CD14-positive monocyte (primary cell): ENCODE results near the gene MICAL1. TPM values are rescaled to one million over a fixed set of nuclear protein-coding genes. Genes with fewer than 3 reads are reported as not detected.

ENCODE experiments used
- DNase-seq, 3 donors: peaks; one replicate each; pipeline ENCODE4 v3.0.0-alpha.2; 2011 to 2022
- H2AFZ ChIP-seq: 2 replicates; pipeline ENCODE4 v1.6.0; 2012; ENCODE audit warnings: mild to moderate bottlenecking, low read depth, low read length, inconsistent platforms; ENCODE audit not compliant: insufficient read depth, poor library complexity, severe bottlenecking
- H3K27ac ChIP-seq, 2 donors: 1 replicate in 1 of 2; 2 replicates in 1 of 2; pipeline ENCODE4 v1.5.1; 2012 to 2013; ENCODE audit warnings: low read length in 2 of 2, control low read depth in 1 of 2, inconsistent platforms in 1 of 2, low read depth in 1 of 2, mild to moderate bottlenecking in 1 of 2
- H3K27me3 ChIP-seq, 2 donors: one replicate each; pipeline versions ENCODE4 v1.6.0 to v1.6.1; 2011 to 2013; ENCODE audit warnings: low read length in 2 of 2; ENCODE audit not compliant: control insufficient read depth in 2 of 2, insufficient read depth in 2 of 2
- H3K36me3 ChIP-seq, 2 donors: replicated peaks in 1 of 2; 1 replicate in 1 of 2; 2 replicates in 1 of 2; pipeline versions ENCODE4 v1.5.1 to v1.6.1; 2012 to 2013; ENCODE audit warnings: low read length in 2 of 2, control low read depth in 1 of 2, inconsistent platforms in 1 of 2, mild to moderate bottlenecking in 1 of 2; ENCODE audit not compliant: insufficient read depth in 2 of 2, control insufficient read depth in 1 of 2
- H3K4me1 ChIP-seq, 2 donors: 1 replicate in 1 of 2; 2 replicates in 1 of 2; pipeline versions ENCODE4 v1.5.1 to v1.6.1; 2012 to 2013; ENCODE audit warnings: low read length in 2 of 2, control low read depth in 1 of 2, inconsistent platforms in 1 of 2, mild to moderate bottlenecking in 1 of 2, moderate library complexity in 1 of 2; ENCODE audit not compliant: insufficient read depth in 2 of 2, control insufficient read depth in 1 of 2
- H3K4me2 ChIP-seq: replicated peaks from 2 replicates; pipeline ENCODE3; 2012; ENCODE audit warnings: low read length, moderate library complexity, mild to moderate bottlenecking; ENCODE audit not compliant: poor library complexity, severe bottlenecking; ENCODE audit errors: extremely low read depth
- H3K4me3 ChIP-seq, 3 experiments: fragments of 200-600 bp in 1 of 3; sonication (generic) in 1 of 3; replicated peaks in 1 of 3; 1 replicate in 2 of 3; 2 replicates in 1 of 3; pipeline ENCODE4 v1.5.1; 2011 to 2013; ENCODE audit warnings: low read length in 3 of 3, mild to moderate bottlenecking in 3 of 3, control low read depth in 2 of 3, low read depth in 2 of 3, inconsistent platforms in 1 of 3, moderate library complexity in 1 of 3
- H3K79me2 ChIP-seq: 2 replicates; pipeline ENCODE4 v1.6.0; 2012; ENCODE audit warnings: mild to moderate bottlenecking, control low read depth, inconsistent platforms, low read length, moderate library complexity; ENCODE audit not compliant: insufficient read depth
- H3K9ac ChIP-seq: 2 replicates; pipeline ENCODE4 v1.6.0; 2017; ENCODE audit warnings: low read length, mild to moderate bottlenecking; ENCODE audit not compliant: insufficient read depth, poor library complexity, severe bottlenecking
- H3K9me3 ChIP-seq, 2 donors: replicated peaks in 1 of 2; 1 replicate in 1 of 2; 2 replicates in 1 of 2; pipeline versions ENCODE4 v1.5.1 to v1.6.1; 2012 to 2013; ENCODE audit warnings: low read length in 2 of 2, control low read depth in 1 of 2; ENCODE audit not compliant: control insufficient read depth in 1 of 2, insufficient read depth in 1 of 2
- H4K20me1 ChIP-seq: 2 replicates; pipeline ENCODE4 v1.6.0; 2012; ENCODE audit warnings: mild to moderate bottlenecking, low read length, control low read depth, moderate library complexity; ENCODE audit not compliant: insufficient read depth
- H3K27ac Mint-ChIP-seq, 7 donors: one replicate each; pipeline ENCODE4 v1.8.0; 2020; ENCODE audit warnings: mild to moderate bottlenecking in 7 of 7, mixed read lengths in 7 of 7, moderate library complexity in 6 of 7, inconsistent platforms in 2 of 7
- H3K27me3 Mint-ChIP-seq, 3 donors: one replicate each; pipeline ENCODE4 v1.8.0; 2021 to 2022; ENCODE audit warnings: low read depth in 3 of 3, mild to moderate bottlenecking in 3 of 3, mixed read lengths in 3 of 3, moderate library complexity in 3 of 3, inconsistent platforms in 1 of 3
- H3K36me3 Mint-ChIP-seq, 2 donors: one replicate each; pipeline ENCODE4 v1.8.0; 2020; ENCODE audit warnings: mixed read lengths in 2 of 2, inconsistent platforms in 1 of 2, mild to moderate bottlenecking in 1 of 2
- H3K4me1 Mint-ChIP-seq: one replicate; pipeline ENCODE4 v1.8.0; 2020; ENCODE audit warnings: mild to moderate bottlenecking, mixed read lengths
- H3K4me3 Mint-ChIP-seq, 2 donors: one replicate each; pipeline ENCODE4 v1.8.0; 2020; ENCODE audit warnings: mild to moderate bottlenecking in 2 of 2, mixed read lengths in 2 of 2, moderate library complexity in 1 of 2
- H3K9me3 Mint-ChIP-seq, 7 donors: one replicate each; pipeline ENCODE4 v1.8.0; 2020 to 2022; ENCODE audit warnings: mixed read lengths in 7 of 7, mild to moderate bottlenecking in 6 of 7, moderate library complexity in 6 of 7, inconsistent platforms in 2 of 7
- WGBS: methylation state at CpG from one replicate; pipeline ENCODE4 v1.1.5; 2013; ENCODE audit warnings: missing lambda C conversion rate; ENCODE audit not compliant: insufficient coverage; 5-methylcytosine and 5-hydroxymethylcytosine counted together
- intact Hi-C, 2 donors: fragments of 100-400 bp; cut with micrococcal nuclease; formaldehyde crosslinking; loops; one replicate each; pipeline versions ENCODE4 v1.15.0 to v1.15.1; 2023
- polyA plus RNA-seq, 3 donors: library from polyadenylated mRNA; depleted of rRNA in 1 of 3; unstranded in 2 of 3; stranded (reverse) in 1 of 3; fragments of 300-500 nt in 2 of 3; fragments of >200 nt in 1 of 3; fragmentation: Illumina TruSeq in 2 of 3; gene quantifications; 1 replicate in 2 of 3; 2 replicates in 1 of 3; pipeline ENCODE4 v1.2.3, GENCODE V29; 2012 to 2021
- TF ChIP-seq, protein P1 (sequence below): fragments of 200-600 bp; IDR thresholded peaks from one replicate; pipeline ENCODE4 v1.8.0; 2022; ENCODE audit warnings: antibody characterized with exemption, mild to moderate bottlenecking

MICAL1 gene
- polyA plus RNA-seq, 3 donors = 7.5 to 227 (median 13.2) TPM

DNA sequence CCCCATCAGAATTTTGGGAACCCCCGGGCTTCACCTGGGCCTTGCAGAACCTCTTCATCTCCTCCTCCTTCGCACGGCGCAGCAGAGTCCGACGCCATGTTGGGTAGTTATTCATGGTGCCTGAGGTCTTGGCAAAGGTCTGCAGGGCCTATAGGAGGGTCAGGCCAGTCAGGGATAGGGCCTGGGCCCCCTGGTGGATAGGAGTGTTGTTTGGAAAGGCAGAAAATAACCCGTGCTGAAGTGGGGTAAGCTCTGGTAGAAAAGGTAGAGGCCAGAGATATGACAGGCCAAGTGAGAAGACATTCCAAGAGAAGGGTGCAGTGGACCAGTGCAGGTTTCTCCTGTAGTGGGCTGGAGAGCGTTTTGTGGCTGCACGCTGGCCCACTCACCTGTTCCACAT, 10.2 kb downstream of the MICAL1 start:
- DNase-seq = no peak
- intact Hi-C loops = no loop called here
- Histone ChIP-seq H3K27me3 (no peaks in the 10 kb centered on the region), H3K9ac (no peak overlapping the region), H3K79me2 (peaks cover 17% of the 10 kb centered on the region), H3K9me3 (no peaks in the 10 kb centered on the region), H2AFZ (no peak overlapping the region), H3K4me1 (peaks cover 11 to 27% of the 10 kb centered on the region in 2 donors), H3K4me3 (no peak overlapping the region), H3K4me2 (no peak overlapping the region), H3K27ac (no peak overlapping the region), H4K20me1 (peaks cover 81% of the 10 kb centered on the region), H3K36me3 (peaks cover 61 to 78% of the 10 kb centered on the region in 2 donors)
- peaks cover 50 to 76% of the 10 kb centered on the region in 2 donors for H3K36me3 Mint-ChIP-seq
- peaks cover 0 to 4% (median 1%) of the 10 kb centered on the region in 3 donors for H3K27me3 Mint-ChIP-seq
- H3K4me1 Mint-ChIP-seq = peaks cover 43% of the 10 kb centered on the region
- H3K4me3 Mint-ChIP-seq = no peak overlapping the region
- H3K9me3 Mint-ChIP-seq = peaks cover 0 to 2% (median 0%) of the 10 kb centered on the region in 7 donors
- 83% methylated on average over 5 of the region's 9 CpGs for WGBS
- peak overlapping the region in 4 of 7 donors; percentile 21 to 63 (median 40) for H3K27ac Mint-ChIP-seq
- TF ChIP-seq, protein P1, sequence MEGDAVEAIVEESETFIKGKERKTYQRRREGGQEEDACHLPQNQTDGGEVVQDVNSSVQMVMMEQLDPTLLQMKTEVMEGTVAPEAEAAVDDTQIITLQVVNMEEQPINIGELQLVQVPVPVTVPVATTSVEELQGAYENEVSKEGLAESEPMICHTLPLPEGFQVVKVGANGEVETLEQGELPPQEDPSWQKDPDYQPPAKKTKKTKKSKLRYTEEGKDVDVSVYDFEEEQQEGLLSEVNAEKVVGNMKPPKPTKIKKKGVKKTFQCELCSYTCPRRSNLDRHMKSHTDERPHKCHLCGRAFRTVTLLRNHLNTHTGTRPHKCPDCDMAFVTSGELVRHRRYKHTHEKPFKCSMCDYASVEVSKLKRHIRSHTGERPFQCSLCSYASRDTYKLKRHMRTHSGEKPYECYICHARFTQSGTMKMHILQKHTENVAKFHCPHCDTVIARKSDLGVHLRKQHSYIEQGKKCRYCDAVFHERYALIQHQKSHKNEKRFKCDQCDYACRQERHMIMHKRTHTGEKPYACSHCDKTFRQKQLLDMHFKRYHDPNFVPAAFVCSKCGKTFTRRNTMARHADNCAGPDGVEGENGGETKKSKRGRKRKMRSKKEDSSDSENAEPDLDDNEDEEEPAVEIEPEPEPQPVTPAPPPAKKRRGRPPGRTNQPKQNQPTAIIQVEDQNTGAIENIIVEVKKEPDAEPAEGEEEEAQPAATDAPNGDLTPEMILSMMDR = no peak

DNA sequence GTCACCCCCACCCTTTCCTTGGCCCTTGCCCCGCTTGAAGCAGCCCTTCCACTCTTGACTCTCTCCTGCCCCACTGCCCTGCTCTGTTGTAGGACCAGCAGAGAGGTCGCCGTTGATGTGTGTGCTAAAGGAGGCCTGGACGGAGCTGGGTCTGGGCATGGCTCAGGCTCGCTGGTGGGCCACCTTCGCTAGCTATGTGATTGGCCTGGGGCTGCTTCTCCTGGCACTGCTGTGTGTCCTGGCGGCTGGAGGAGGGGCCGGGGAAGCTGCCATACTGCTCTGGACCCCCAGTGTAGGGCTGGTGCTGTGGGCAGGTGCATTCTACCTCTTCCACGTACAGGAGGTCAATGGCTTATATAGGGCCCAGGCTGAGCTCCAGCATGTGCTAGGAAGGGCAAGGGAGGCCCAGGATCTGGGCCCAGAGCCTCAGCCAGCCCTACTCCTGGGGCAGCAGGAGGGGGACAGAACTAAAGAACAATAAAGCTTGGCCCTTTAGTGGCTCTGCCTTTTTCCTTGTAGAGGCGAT, 12.1 kb downstream of the MICAL1 start:
- Mint-ChIP-seq H3K36me3 (peaks cover 42 to 59% of the 10 kb centered on the region in 2 donors), H3K9me3 (peaks cover 0 to 2% (median 0%) of the 10 kb centered on the region in 7 donors), H3K27ac (peak overlapping the region in 4 of 7 donors; percentile 27 to 76 (median 52)), H3K4me1 (peaks cover 40% of the 10 kb centered on the region), H3K4me3 (no peak overlapping the region), H3K27me3 (peaks cover 1 to 11% (median 4%) of the 10 kb centered on the region in 3 donors)
- Histone ChIP-seq H3K36me3 (peaks cover 42 to 59% of the 10 kb centered on the region in 2 donors), H3K4me3 (no peak overlapping the region), H2AFZ (no peak overlapping the region), H3K4me2 (no peak overlapping the region), H3K79me2 (peaks cover 12% of the 10 kb centered on the region), H3K4me1 (peaks cover 17 to 36% of the 10 kb centered on the region in 2 donors), H3K9ac (no peak overlapping the region), H3K27me3 (peaks cover 0 to 4% of the 10 kb centered on the region in 2 donors), H3K27ac (no peak overlapping the region), H3K9me3 (no peaks in the 10 kb centered on the region), H4K20me1 (peaks cover 62% of the 10 kb centered on the region)
- intact Hi-C loops = loop anchor here (5.0 kb wide), 1 partner anchor 39 kb away; the partner anchor contains the start of gene ZBTB24 (in 2 of the 2)
- 98% methylated on average over 8 of the region's 10 CpGs for WGBS
- TF ChIP-seq, protein P1 = no peak
- DNase-seq = no peak
